ENCODE results near the gene ISOC2.

The ISOC2 gene

GRCh38 chr19:55436847-55437246, 24.6 kb downstream of the ISOC2 start:
- Histone ChIP-seq H3K27ac (no peak overlapping the region), H3K4me3 (no peak overlapping the region), H3K36me3 (ENCODE audit: insufficient read depth, low read length) (no peaks in the 10 kb centered on the region), H3K9me3 (ENCODE audit: low read depth, low read length) (no peaks in the 10 kb centered on the region), H3K9ac (ENCODE audit: insufficient read length) (no peak overlapping the region)
- no peak for TF ChIP-seq FOXP2 (optimal IDR thresholded peaks at IDR 0.05; ENCODE audit: control extremely low read depth, extremely low read length, insufficient read depth)
- TF ChIP-seq EZH2 (IDR thresholded peaks at IDR 0.05): no peak
- TF ChIP-seq POLR2AphosphoS5 (IDR thresholded peaks at IDR 0.05; ENCODE audit: borderline replicate concordance, low read depth, low read length): no peak
- DNase-seq (ENCODE audit: low read depth, low spot score): no peak

DNA sequence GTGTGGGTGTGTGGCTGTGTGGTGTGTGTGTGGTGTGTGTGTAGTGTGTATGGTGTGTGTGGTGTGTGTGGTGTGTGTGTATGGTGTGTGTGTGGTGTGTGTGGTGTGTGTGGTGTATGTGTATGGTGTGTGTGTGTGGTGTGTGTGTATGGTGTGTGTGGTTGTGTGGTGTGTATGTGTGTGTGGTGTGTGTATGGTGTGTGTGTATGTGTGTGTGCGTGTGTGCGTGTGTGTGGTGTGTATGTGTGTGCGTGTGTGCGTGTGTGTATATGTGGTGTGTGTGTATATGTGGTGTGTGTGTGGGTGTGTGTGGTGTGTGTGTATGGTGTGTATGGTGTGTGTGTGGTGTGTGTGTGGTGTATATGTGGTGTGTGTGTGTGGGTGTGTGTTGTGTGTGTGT, 26.4 kb downstream of the ISOC2 start:
- H3K4me3 ChIP-seq: no peak overlapping the region
- no peak for DNase-seq (ENCODE audit: low read depth, low spot score)
- no peaks in the 10 kb centered on the region for H3K9me3 ChIP-seq (ENCODE audit: low read depth, low read length)
- no peaks in the 10 kb centered on the region for H3K36me3 ChIP-seq (ENCODE audit: insufficient read depth, low read length)
- no peak for TF ChIP-seq EZH2 (IDR thresholded peaks at IDR 0.05)
- H3K27ac ChIP-seq: no peak overlapping the region
- no peak overlapping the region for H3K9ac ChIP-seq (ENCODE audit: insufficient read length)

- Histone ChIP-seq H3K4me3 (no peak overlapping the region), H3K36me3 (ENCODE audit: insufficient read depth, low read length) (no peaks in the 10 kb centered on the region), H3K9ac (ENCODE audit: insufficient read length) (no peak overlapping the region), H3K9me3 (ENCODE audit: low read depth, low read length) (no peaks in the 10 kb centered on the region), H3K27ac (no peak overlapping the region)
- TF ChIP-seq EZH2 (IDR thresholded peaks at IDR 0.05) (no peak), POLR2AphosphoS5 (IDR thresholded peaks at IDR 0.05; ENCODE audit: borderline replicate concordance, low read depth, low read length) (no peak), FOXP2 (optimal IDR thresholded peaks at IDR 0.05; ENCODE audit: control extremely low read depth, extremely low read length, insufficient read depth) (no peak)
- DNase-seq (ENCODE audit: low read depth, low spot score): no peak
These were observed 27.0 kb downstream of the ISOC2 start for GRCh38 chr19:55434356-55434919.

GRCh38 chr19:55433292-55433691, 28.1 kb downstream of the ISOC2 start:
- Histone ChIP-seq H3K9ac (ENCODE audit: insufficient read length) (no peak overlapping the region), H3K4me3 (no peak overlapping the region), H3K36me3 (ENCODE audit: insufficient read depth, low read length) (no peaks in the 10 kb centered on the region), H3K27ac (no peak overlapping the region), H3K9me3 (ENCODE audit: low read depth, low read length) (no peaks in the 10 kb centered on the region)
- no peak for TF ChIP-seq EZH2 (IDR thresholded peaks at IDR 0.05)
- TF ChIP-seq POLR2AphosphoS5 (IDR thresholded peaks at IDR 0.05; ENCODE audit: borderline replicate concordance, low read depth, low read length): no peak
- no peak for TF ChIP-seq FOXP2 (optimal IDR thresholded peaks at IDR 0.05; ENCODE audit: control extremely low read depth, extremely low read length, insufficient read depth)
- DNase-seq (ENCODE audit: low read depth, low spot score): no peak

GRCh38 chr19:55432241-55432959, 29.0 kb downstream of the ISOC2 start:
- no peaks in the 10 kb centered on the region for H3K9me3 ChIP-seq (ENCODE audit: low read depth, low read length)
- DNase-seq (ENCODE audit: low read depth, low spot score): no peak
- H3K4me3 ChIP-seq: no peak overlapping the region
- H3K27ac ChIP-seq: no peak overlapping the region
- no peaks in the 10 kb centered on the region for H3K36me3 ChIP-seq (ENCODE audit: insufficient read depth, low read length)
- no peak for TF ChIP-seq POLR2AphosphoS5 (IDR thresholded peaks at IDR 0.05; ENCODE audit: borderline replicate concordance, low read depth, low read length)
- TF ChIP-seq EZH2 (IDR thresholded peaks at IDR 0.05): no peak
- no peak for TF ChIP-seq FOXP2 (optimal IDR thresholded peaks at IDR 0.05; ENCODE audit: control extremely low read depth, extremely low read length, insufficient read depth)
- no peak overlapping the region for H3K9ac ChIP-seq (ENCODE audit: insufficient read length)

- no peak for DNase-seq (ENCODE audit: low read depth, low spot score)
- Histone ChIP-seq H3K9ac (ENCODE audit: insufficient read length) (no peak overlapping the region), H3K36me3 (ENCODE audit: insufficient read depth, low read length) (no peaks in the 10 kb centered on the region), H3K4me3 (no peak overlapping the region), H3K9me3 (ENCODE audit: low read depth, low read length) (no peaks in the 10 kb centered on the region), H3K27ac (no peak overlapping the region)
- TF ChIP-seq EZH2 (IDR thresholded peaks at IDR 0.05) (no peak), FOXP2 (optimal IDR thresholded peaks at IDR 0.05; ENCODE audit: control extremely low read depth, extremely low read length, insufficient read depth) (no peak), POLR2AphosphoS5 (IDR thresholded peaks at IDR 0.05; ENCODE audit: borderline replicate concordance, low read depth, low read length) (no peak)
These were observed 30.3 kb downstream of the ISOC2 start for GRCh38 chr19:55431183-55431582.

DNA sequence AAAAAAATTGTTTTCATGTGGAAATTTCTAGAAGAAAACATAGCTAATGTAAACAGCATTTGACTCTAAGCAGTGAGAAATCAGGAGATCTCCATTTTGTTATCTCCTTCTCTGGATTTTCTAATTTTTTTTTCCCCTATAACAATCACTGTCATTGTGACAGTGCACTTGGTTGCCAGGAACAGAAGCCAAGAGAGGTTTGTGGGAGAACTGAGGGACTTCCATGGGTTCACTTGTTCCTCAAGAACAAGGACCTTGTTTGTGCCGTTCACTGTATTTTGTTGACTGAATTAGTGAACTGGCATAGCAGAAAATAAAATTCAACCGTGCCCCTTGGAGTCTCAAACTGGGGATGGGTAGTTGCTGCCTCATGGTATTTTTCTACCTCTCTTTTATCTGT, 35.4 kb downstream of the ISOC2 start:
- no peak overlapping the region for H3K27ac ChIP-seq
- H3K9me3 ChIP-seq (ENCODE audit: low read depth, low read length): no peaks in the 10 kb centered on the region
- no peak for DNase-seq (ENCODE audit: low read depth, low spot score)
- H3K9ac ChIP-seq (ENCODE audit: insufficient read length): no peak overlapping the region
- no peaks in the 10 kb centered on the region for H3K36me3 ChIP-seq (ENCODE audit: insufficient read depth, low read length)
- H3K4me3 ChIP-seq: no peak overlapping the region
- TF ChIP-seq POLR2AphosphoS5 (IDR thresholded peaks at IDR 0.05; ENCODE audit: borderline replicate concordance, low read depth, low read length) (no peak), FOXP2 (optimal IDR thresholded peaks at IDR 0.05; ENCODE audit: control extremely low read depth, extremely low read length, insufficient read depth) (no peak), EZH2 (IDR thresholded peaks at IDR 0.05) (no peak)

DNA sequence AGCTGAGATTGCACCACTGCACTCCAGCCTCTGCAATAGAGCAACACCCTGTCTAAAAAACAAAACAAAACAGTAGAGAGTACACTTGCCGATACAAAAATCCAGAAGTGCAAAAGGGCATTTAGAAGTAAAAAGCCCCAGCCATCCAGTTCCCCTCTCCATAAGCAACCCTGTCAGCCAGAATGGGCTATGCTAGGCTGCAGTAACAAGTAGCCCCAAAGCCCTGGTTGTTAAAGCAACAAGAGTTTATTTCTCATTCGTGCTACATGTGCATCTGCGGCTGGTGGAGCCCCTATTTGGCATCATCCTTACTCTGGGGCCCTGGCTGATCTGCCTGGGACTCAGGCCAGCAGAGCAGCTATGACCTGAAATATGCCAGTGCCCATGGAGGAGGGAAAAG, 36.9 kb downstream of the ISOC2 start:
- no peak overlapping the region for H3K27ac ChIP-seq
- DNase-seq (ENCODE audit: low read depth, low spot score): no peak
- no peak overlapping the region for H3K9ac ChIP-seq (ENCODE audit: insufficient read length)
- H3K9me3 ChIP-seq (ENCODE audit: low read depth, low read length): no peaks in the 10 kb centered on the region
- no peak overlapping the region for H3K4me3 ChIP-seq
- no peaks in the 10 kb centered on the region for H3K36me3 ChIP-seq (ENCODE audit: insufficient read depth, low read length)
- TF ChIP-seq POLR2AphosphoS5 (IDR thresholded peaks at IDR 0.05; ENCODE audit: borderline replicate concordance, low read depth, low read length) (no peak), FOXP2 (optimal IDR thresholded peaks at IDR 0.05; ENCODE audit: control extremely low read depth, extremely low read length, insufficient read depth) (no peak), EZH2 (IDR thresholded peaks at IDR 0.05) (no peak)

Data from SK-N-MC (cell line).